Esophagus squamous epithelium (tissue), 5 donors: ENCODE data around the gene OR2AE1. TPM values are rescaled to one million over a fixed set of nuclear protein-coding genes. Genes with fewer than 3 reads are reported as not detected.

Experiments used
- DNase-seq: peaks from one replicate; lab custom pipeline; 2025; lab: John Stamatoyannopoulos, UW
- H3K27ac ChIP-seq, 4 donors: fragments of 200-600 bp; sonication (generic); one replicate each; pipeline ENCODE4 v1.5.1; 2016 to 2019; ENCODE audit warnings: mild to moderate bottlenecking in 1 of 4
- H3K27me3 ChIP-seq, 4 donors: fragments of 200-600 bp; sonication (generic); 1 replicate in 3 of 4; 2 replicates in 1 of 4; pipeline versions ENCODE4 v1.5.1 to v1.6.0; 2017 to 2021; ENCODE audit warnings: antibody characterized with exemption in 1 of 4
- H3K36me3 ChIP-seq, 3 donors: fragments of 200-600 bp; sonication (generic); one replicate each; pipeline ENCODE4 v1.5.1; 2016 to 2019
- H3K4me1 ChIP-seq, 3 donors: fragments of 200-600 bp; sonication (generic); one replicate each; pipeline ENCODE4 v1.5.1; 2017 to 2019
- H3K4me3 ChIP-seq, 4 donors: fragments of 200-600 bp; sonication (generic); 1 replicate in 3 of 4; 2 replicates in 1 of 4; pipeline ENCODE4 v1.5.1; 2016 to 2019; ENCODE audit warnings: mild to moderate bottlenecking in 2 of 4, moderate library complexity in 1 of 4
- H3K9me3 ChIP-seq, 3 donors: fragments of 200-600 bp; sonication (generic); one replicate each; pipeline ENCODE4 v1.5.1; 2016 to 2019
- POLR2A ChIP-seq, 4 donors: fragments of 450-650 bp; IDR thresholded peaks; one replicate each; pipeline ENCODE4 v1.6.1; 2017; ENCODE audit warnings: antibody characterized with exemption in 4 of 4, mild to moderate bottlenecking in 4 of 4, moderate library complexity in 3 of 4
- WGBS, 2 donors: methylation state at CpG; one replicate each; pipeline ENCODE4 v1.1.5; 2018; 5-methylcytosine and 5-hydroxymethylcytosine counted together
- intact Hi-C: fragments of 100-400 bp; cut with DNase I; formaldehyde crosslinking; loops from one replicate; pipeline ENCODE4 v1.15.0; 2022
- total RNA-seq, 4 donors: library from RNA; depleted of rRNA; stranded (reverse); fragments of >200 nt; gene quantifications; one replicate each; pipeline ENCODE4 v1.1.0, GENCODE V29; 2016
- TF ChIP-seq, protein P1 (sequence below), 6 experiments: fragments of 450-650 bp in 4 of 6; fragments of 200-600 bp in 2 of 6; sonication (generic) in 2 of 6; IDR thresholded peaks; one replicate each; pipeline ENCODE4 v1.5.1; 2016 to 2019; ENCODE audit warnings: antibody characterized with exemption in 6 of 6, mild to moderate bottlenecking in 4 of 6, moderate library complexity in 4 of 6
- donor health status: DM: yes; HTN: yes; CAD: no.

Gene OR2AE1
- total RNA-seq, 4 donors from 2014 or later = 0.30 to 0.57 TPM; not detected in 2

DNA sequence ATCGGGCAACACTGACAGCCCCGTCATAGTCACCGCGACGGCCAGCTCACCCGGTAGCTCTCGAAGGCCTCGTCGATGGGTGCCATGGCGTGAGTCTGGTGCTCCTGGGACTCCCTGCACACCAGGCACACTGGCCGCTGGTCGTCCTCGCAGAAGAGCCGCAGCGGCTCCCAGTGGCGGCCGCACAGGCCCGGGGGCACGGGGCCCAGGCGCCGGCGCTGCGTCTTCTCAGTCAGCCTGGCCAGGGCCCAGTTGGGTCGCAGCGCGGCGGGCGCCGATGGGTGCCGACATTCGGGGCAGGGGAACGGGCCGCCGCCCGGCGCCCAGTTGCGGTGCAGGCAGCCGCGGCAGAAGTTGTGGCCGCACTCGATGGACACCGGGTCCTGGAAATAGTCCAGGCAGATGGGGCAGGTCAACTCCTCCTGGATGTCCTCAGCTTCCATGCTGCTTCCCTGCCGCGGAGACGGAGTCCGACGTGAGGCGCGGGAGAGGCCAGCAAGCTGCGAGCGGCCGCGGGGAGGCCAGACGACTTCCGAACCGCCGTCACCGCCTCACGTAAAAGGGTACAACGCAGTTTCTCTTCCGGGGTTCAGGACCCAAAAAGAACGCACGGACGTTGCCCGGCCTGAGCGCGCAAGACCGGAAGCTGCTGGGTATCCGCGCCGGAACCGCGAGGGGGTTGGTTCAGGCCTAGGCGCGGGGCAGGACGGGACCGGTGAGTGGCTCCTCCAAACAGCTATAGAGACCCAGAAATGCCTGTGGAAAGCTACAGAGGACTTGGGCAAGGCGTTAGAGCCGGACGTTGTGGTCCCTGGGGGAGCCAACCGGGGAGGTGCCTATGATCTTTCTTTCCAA lies 42.4 kb upstream of the OR2AE1 start, which contains the start of gene TRIM4:
TSS of gene TRIM4 (minus strand) at position 572 of the 855 bp plus-strand sequence. CDS start at position 443, 129 bp downstream.
- no peaks in the 10 kb centered on the region for H3K27me3 ChIP-seq
- no peaks in the 10 kb centered on the region for H3K9me3 ChIP-seq
- DNase-seq = peak; percentile 61
- H3K27ac ChIP-seq = peak within 1 kb of the TSS; percentile 89 to 96 (median 92)
- intact Hi-C loops = no loop called here
- WGBS, 2 donors = 0% methylated on average over 1 to 9 of the region's 81 CpGs
- H3K4me3 ChIP-seq = peak within 1 kb of the TSS; percentile 63 to 78 (median 71)
- peaks cover 21 to 51% (median 24%) of the 10 kb centered on the region in 3 donors for H3K4me1 ChIP-seq
- H3K36me3 ChIP-seq = peaks cover 0 to 35% (median 0%) of the 10 kb centered on the region in 3 donors
- TF ChIP-seq, protein P1, sequence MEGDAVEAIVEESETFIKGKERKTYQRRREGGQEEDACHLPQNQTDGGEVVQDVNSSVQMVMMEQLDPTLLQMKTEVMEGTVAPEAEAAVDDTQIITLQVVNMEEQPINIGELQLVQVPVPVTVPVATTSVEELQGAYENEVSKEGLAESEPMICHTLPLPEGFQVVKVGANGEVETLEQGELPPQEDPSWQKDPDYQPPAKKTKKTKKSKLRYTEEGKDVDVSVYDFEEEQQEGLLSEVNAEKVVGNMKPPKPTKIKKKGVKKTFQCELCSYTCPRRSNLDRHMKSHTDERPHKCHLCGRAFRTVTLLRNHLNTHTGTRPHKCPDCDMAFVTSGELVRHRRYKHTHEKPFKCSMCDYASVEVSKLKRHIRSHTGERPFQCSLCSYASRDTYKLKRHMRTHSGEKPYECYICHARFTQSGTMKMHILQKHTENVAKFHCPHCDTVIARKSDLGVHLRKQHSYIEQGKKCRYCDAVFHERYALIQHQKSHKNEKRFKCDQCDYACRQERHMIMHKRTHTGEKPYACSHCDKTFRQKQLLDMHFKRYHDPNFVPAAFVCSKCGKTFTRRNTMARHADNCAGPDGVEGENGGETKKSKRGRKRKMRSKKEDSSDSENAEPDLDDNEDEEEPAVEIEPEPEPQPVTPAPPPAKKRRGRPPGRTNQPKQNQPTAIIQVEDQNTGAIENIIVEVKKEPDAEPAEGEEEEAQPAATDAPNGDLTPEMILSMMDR (IDR thresholded peaks at IDR 0.05) = peak in 5 of 6 experiments; percentile 2 to 33 (median 10)
- TF ChIP-seq POLR2A (IDR thresholded peaks at IDR 0.05) = peak in 2 of 4 donors; percentile 89 to 91

DNA sequence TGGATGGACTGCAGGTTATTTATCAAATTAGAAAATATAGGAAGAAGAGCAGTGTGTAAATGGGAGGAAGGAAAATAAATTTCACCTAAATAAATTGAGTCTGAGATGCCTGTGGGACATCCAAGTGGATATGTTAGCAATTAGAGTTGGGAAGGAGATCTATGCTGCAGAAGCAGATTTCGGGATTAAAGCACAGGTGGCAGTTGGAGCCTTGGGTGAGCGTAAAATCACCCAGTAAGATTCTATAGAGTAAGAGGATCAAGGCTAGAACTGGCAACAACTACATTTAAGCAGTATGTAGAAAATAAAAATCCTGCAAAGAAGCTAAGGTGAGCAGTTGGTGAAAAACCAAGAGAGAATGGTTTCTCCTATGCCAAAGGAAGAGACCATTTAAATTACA lies 34.1 kb upstream of the OR2AE1 start:
- WGBS, 2 donors = 86 to 90% methylated on average over 2 of the region's 2 CpGs
- peaks cover 0 to 69% (median 10%) of the 10 kb centered on the region in 3 donors for H3K36me3 ChIP-seq
- DNase-seq = no peak

DNA sequence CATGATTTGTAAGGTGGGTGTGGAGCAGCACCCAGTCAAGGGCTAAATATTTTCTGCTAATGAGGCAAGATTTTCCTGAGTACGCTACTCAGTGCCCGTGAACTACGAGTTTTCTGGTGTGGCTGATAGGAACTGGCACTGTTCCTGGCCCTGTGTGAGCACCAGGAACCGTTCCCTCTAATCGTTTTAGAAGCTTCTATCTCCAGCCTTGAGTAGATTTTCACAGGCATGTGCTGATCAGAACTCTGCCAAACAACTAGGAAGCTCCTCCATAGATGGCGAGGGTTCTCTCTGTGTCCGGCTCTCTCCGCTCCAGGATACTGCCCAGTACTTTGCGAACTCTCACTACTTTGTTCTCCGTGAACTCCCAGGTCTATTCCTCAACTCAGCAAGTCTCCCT lies 24.7 kb upstream of the OR2AE1 start:
- WGBS, 2 donors = 92 to 99% methylated on average over 9 to 10 of the region's 10 CpGs
- no peak for DNase-seq
- H3K27me3 ChIP-seq = no peaks in the 10 kb centered on the region
- peaks cover 18 to 88% (median 27%) of the 10 kb centered on the region in 3 donors for H3K36me3 ChIP-seq
- no peak overlapping the region for H3K27ac ChIP-seq
- H3K4me1 ChIP-seq = no peaks in the 10 kb centered on the region
- intact Hi-C loops = no loop called here
- TF ChIP-seq, protein P1 (IDR thresholded peaks at IDR 0.05) = no peak
- TF ChIP-seq POLR2A (IDR thresholded peaks at IDR 0.05) = no peak
- H3K4me3 ChIP-seq = no peak overlapping the region
- no peaks in the 10 kb centered on the region for H3K9me3 ChIP-seq

More for the DNA sequence above, 34.1 kb upstream of the OR2AE1 start:
- TF ChIP-seq, protein P1 (IDR thresholded peaks at IDR 0.05) = no peak
- no peak for TF ChIP-seq POLR2A (IDR thresholded peaks at IDR 0.05)
- H3K27me3 ChIP-seq = no peaks in the 10 kb centered on the region
- peaks cover 0 to 25% (median 3%) of the 10 kb centered on the region in 3 donors for H3K4me1 ChIP-seq
- intact Hi-C loops = loop anchor here (5.0 kb wide), 1 partner anchor 81 kb away; no protein-coding TSS in a partner anchor
- no peak overlapping the region for H3K27ac ChIP-seq
- no peak overlapping the region for H3K4me3 ChIP-seq
- no peaks in the 10 kb centered on the region for H3K9me3 ChIP-seq

DNA sequence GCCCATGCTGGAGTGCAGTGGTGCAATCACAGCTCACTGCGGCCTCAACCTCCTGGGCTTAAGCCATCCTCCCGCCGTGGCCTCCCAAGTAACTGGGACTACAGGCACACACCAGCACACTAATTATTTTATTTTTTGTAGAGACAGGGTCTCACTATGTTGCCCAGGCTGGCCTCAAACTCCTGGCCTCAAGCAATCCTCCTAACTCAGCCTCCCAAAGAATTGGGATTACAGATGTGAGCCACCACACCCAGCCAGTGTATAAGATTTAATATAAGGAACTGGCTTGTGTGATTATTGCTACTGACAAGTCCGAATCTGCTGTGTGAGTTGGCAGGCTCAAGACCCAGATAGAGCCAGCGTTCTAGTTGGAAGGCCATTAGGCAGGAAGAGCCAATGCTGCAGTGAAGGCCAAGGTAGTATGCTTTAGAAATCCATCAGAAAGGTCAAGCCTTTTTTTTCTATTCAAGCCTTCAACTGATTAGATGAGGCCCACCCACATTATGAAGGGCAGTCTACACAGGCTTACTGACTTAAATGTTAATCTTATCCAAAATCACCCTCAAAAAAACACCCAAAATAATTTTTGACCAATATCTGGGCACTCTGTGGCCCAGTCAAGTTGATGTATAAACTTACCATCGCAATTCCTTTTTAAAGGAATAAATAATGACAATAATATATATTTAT lies 23.1 kb upstream of the OR2AE1 start:
- H3K4me3 ChIP-seq = no peak overlapping the region
- intact Hi-C loops = no loop called here
- TF ChIP-seq, protein P1 (IDR thresholded peaks at IDR 0.05) = no peak
- no peak for TF ChIP-seq POLR2A (IDR thresholded peaks at IDR 0.05)
- DNase-seq = no peak
- H3K4me1 ChIP-seq = no peaks in the 10 kb centered on the region
- 88 to 96% methylated on average over 3 to 6 of the region's 6 CpGs for WGBS, 2 donors
- no peaks in the 10 kb centered on the region for H3K27me3 ChIP-seq
- no peak overlapping the region for H3K27ac ChIP-seq
- peaks cover 18 to 72% (median 23%) of the 10 kb centered on the region in 3 donors for H3K36me3 ChIP-seq
- no peaks in the 10 kb centered on the region for H3K9me3 ChIP-seq
